BJ (cell line): Measurements from ENCODE around the gene TMEM179. TPM values are rescaled to one million over a fixed set of nuclear protein-coding genes. Genes with fewer than 3 reads are reported as not detected.

Experiments
- CTCF ChIA-PET: fragments of 350-600 bp; formaldehyde crosslinking; extraction: SDS; loops from one replicate; lab custom pipeline; 2021; ENCODE audit warnings: antibody characterized with exemption, inconsistent platforms; lab: Yijun Ruan, JAX
- POLR2A ChIA-PET: fragments of 300-600 bp; sonication (Branson Sonifier 250); formaldehyde crosslinking; extraction: SDS; loops from one replicate; lab custom pipeline; 2021; ENCODE audit warnings: antibody characterized with exemption; lab: Charles Lee
- DNase-seq: peaks from one replicate; pipeline ENCODE4 v3.0.0-alpha.2; 2011; ENCODE audit warnings: low read depth
- H3K27me3 ChIP-seq: 2 replicates; pipeline ENCODE4 v1.6.0; 2011; ENCODE audit warnings: low read length; ENCODE audit not compliant: control insufficient read depth, insufficient read depth
- H3K36me3 ChIP-seq: 2 replicates; pipeline ENCODE4 v1.5.1; 2011; ENCODE audit warnings: low read length; ENCODE audit not compliant: control insufficient read depth, insufficient read depth
- H3K4me3 ChIP-seq: 2 replicates; pipeline ENCODE4 v1.5.1; 2011; ENCODE audit warnings: low read depth, mild to moderate bottlenecking, control low read depth, low read length
- polyA plus RNA-seq: library from polyadenylated mRNA; depleted of rRNA; stranded (reverse); fragments of >200 nt; gene quantifications from 2 replicates; pipeline ENCODE4 v1.2.3, GENCODE V29; 2011
- TF ChIP-seq, protein P1 (sequence below): IDR thresholded peaks from 2 replicates; pipeline ENCODE4 v1.5.1; 2011; ENCODE audit warnings: low read depth, mild to moderate bottlenecking, control low read depth, inconsistent platforms, low read length, moderate library complexity; ENCODE audit not compliant: insufficient read depth

TMEM179 gene
- polyA plus RNA-seq, 1 experiment: 0.09 TPM

DNA sequence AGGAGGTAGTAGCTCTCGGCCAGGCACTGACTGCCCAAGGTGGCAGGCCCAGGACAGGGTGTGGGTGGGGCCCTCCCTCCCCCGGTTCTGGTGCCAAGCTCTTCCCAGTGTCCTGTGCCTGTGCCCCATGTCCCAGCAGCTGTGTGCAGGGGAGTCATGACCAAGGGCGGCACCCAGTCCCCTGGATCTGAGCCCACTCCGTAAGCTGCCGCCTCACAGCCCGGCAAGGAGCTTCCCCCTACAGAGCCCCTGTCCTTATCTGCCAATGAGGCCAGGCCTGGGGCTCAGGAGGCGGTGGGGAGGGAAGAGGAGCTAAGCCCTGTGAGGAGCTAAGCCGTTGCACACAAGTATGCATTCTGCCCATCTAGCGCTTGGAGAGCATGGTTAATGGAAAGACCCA is 30.6 kb downstream of the TMEM179 start:
- DNase-seq: no peak
- TF ChIP-seq, protein P1, sequence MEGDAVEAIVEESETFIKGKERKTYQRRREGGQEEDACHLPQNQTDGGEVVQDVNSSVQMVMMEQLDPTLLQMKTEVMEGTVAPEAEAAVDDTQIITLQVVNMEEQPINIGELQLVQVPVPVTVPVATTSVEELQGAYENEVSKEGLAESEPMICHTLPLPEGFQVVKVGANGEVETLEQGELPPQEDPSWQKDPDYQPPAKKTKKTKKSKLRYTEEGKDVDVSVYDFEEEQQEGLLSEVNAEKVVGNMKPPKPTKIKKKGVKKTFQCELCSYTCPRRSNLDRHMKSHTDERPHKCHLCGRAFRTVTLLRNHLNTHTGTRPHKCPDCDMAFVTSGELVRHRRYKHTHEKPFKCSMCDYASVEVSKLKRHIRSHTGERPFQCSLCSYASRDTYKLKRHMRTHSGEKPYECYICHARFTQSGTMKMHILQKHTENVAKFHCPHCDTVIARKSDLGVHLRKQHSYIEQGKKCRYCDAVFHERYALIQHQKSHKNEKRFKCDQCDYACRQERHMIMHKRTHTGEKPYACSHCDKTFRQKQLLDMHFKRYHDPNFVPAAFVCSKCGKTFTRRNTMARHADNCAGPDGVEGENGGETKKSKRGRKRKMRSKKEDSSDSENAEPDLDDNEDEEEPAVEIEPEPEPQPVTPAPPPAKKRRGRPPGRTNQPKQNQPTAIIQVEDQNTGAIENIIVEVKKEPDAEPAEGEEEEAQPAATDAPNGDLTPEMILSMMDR: no peak
- Histone ChIP-seq H3K27me3 (peaks cover 2% of the 10 kb centered on the region; the same call in 1 of the 2 replicates), H3K36me3 (no peaks in the 10 kb centered on the region), H3K4me3 (no peak overlapping the region)
- CTCF ChIA-PET: interaction anchor here (1.2 to 5.5 kb wide), 2 partner anchors 10 to 496 kb away, joined by 5 to 26 read pairs; no protein-coding TSS in a partner anchor
- POLR2A ChIA-PET: no interaction called here

DNA sequence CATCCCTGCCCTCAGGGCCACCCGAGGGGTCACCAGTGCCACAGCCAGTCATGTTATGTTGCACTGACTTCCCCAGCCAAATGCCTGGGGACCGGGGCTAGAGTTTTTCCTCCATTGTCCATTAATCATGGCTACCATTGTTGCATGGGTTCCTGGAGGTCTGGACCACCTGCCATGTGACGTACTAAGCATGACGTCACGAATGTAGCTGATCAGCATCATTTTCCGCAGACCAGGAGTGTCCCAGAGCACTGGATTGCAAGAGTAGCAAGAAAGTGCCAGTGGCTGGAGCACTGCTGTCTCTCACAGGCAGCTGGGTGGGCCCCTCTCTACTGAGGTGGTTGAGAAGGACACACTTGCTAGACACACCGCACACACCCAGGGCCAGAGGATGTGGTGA is 31.9 kb downstream of the TMEM179 start:
- TF ChIP-seq, protein P1: no peak
- ChIA-PET CTCF (interaction anchor here (5.5 kb wide), 1 partner anchor 9 kb away, joined by 26 read pairs; no protein-coding TSS in a partner anchor), POLR2A (no interaction called here)
- DNase-seq: no peak
- Histone ChIP-seq H3K27me3 (peaks cover 2% of the 10 kb centered on the region; the same call in 1 of the 2 replicates), H3K4me3 (no peak overlapping the region), H3K36me3 (no peaks in the 10 kb centered on the region)

DNA sequence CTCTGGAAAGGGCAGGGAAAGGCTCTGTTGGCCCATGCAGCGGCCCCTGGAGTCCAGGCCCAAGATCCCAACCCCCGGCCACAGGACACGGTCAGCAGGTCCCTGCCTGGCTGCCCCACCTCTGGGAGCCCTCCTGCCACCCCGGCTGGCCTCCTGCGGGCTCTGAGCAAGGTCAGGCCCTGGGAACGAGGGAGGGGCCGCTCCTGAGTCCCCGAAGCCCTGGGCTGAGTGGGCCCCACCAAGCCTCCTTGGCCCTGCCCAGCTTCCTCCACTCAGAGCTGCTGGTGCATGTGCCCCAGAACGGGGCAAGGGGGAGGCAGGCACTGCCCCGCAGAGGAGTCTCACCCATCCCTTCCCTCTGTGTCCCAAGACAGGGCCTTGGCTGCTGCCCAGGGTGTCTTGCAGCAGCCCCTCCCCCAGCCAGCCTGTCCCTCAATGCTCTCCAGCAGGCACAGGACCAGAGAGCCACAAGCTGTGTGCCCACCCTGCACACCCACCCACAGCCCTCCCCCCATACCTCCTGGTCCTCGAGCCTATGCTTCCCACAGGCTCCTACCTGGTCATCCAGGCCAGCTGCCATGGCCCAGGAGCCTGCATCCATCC is 32.4 kb downstream of the TMEM179 start:
- Histone ChIP-seq H3K27me3 (peaks cover 2% of the 10 kb centered on the region; the same call in 1 of the 2 replicates), H3K4me3 (no peak overlapping the region), H3K36me3 (no peaks in the 10 kb centered on the region)
- ChIA-PET POLR2A (no interaction called here), CTCF (no interaction called here)
- no peak for DNase-seq
- TF ChIP-seq, protein P1: no peak

DNA sequence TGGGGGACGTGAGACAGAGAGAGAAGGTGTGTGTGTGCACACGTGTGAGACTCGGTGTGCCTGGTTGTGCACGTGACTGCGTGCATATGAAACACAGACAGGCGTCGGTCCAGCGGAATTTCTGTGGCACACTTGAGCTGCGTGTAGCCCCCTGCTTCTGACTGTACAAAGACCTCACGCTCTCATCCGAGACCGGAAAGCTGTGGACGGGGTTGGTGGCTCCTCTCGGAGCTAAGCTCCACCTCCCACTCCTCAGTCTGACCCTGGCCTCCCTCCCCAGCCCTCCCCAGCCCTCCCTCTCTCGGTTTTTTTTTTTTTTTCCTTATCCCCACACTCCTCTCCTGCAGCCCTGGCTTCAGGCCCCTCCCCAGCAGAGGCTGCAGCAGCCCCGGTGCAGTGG is 33.3 kb downstream of the TMEM179 start:
- TF ChIP-seq, protein P1: no peak
- no peak overlapping the region for H3K4me3 ChIP-seq
- POLR2A ChIA-PET: no interaction called here
- H3K36me3 ChIP-seq: no peaks in the 10 kb centered on the region
- CTCF ChIA-PET: no interaction called here
- no peak for DNase-seq
- H3K27me3 ChIP-seq: peaks cover 2% of the 10 kb centered on the region; the same call in 1 of the 2 replicates

DNA sequence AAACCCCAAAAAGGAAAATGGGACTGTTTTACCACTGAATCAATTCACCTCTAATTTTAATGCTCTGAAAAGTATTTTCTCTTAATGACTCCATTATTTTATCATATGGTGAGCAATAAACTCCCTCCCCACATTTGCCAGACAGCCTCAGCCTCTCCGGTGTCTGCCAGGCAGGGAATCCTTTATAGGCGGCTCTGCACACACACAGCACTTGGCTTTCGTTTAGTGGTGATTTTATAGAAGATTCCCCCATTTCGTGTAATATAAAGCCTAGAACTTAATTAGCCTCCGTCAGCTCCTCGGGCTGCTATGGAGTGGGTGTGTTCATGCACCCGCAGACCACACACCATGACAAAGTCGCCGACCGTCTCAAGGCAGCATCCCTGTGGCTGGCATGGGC is 35.1 kb downstream of the TMEM179 start:
- no peaks in the 10 kb centered on the region for H3K36me3 ChIP-seq
- peaks cover 2% of the 10 kb centered on the region; the same call in 1 of the 2 replicates for H3K27me3 ChIP-seq
- H3K4me3 ChIP-seq: no peak overlapping the region
- POLR2A ChIA-PET: no interaction called here
- CTCF ChIA-PET: no interaction called here
- DNase-seq: no peak
- TF ChIP-seq, protein P1: no peak
